Measurements from ENCODE around the gene PARS2.
A peak's percentile ranks its signal among the peaks of the same experiment; 100 is the strongest.

Gene PARS2

DNA sequence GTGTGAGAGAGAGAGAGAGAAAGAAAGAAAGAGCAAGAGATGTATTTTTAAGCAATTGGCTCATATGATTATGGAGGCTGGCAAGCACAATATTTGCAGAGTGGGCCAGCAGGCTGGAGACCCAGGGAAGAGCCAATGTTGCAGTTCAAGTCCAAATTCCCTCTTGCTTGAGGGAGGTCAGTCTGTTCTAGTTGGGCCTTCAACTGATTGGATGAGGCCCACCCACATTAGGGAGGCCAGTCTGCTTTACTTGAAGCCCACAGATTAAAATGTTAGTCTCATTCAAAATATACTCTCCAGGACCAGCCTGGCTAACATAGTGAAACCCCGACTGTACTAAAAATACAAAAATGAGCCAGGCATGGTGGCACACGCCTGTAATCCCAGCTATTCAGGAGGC lies 8.6 kb upstream of the PARS2 start:
- TF ChIP-seq, protein P1, sequence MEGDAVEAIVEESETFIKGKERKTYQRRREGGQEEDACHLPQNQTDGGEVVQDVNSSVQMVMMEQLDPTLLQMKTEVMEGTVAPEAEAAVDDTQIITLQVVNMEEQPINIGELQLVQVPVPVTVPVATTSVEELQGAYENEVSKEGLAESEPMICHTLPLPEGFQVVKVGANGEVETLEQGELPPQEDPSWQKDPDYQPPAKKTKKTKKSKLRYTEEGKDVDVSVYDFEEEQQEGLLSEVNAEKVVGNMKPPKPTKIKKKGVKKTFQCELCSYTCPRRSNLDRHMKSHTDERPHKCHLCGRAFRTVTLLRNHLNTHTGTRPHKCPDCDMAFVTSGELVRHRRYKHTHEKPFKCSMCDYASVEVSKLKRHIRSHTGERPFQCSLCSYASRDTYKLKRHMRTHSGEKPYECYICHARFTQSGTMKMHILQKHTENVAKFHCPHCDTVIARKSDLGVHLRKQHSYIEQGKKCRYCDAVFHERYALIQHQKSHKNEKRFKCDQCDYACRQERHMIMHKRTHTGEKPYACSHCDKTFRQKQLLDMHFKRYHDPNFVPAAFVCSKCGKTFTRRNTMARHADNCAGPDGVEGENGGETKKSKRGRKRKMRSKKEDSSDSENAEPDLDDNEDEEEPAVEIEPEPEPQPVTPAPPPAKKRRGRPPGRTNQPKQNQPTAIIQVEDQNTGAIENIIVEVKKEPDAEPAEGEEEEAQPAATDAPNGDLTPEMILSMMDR (conservative IDR thresholded peaks at IDR 0.05; ENCODE audit: control insufficient read depth, insufficient read depth, low read depth, low read length): no peak
- DNase-seq (ENCODE audit: low read depth): no peak
- H3K4me3 ChIP-seq (ENCODE audit: control insufficient read depth, low read depth, low read length): no peak overlapping the region

DNA sequence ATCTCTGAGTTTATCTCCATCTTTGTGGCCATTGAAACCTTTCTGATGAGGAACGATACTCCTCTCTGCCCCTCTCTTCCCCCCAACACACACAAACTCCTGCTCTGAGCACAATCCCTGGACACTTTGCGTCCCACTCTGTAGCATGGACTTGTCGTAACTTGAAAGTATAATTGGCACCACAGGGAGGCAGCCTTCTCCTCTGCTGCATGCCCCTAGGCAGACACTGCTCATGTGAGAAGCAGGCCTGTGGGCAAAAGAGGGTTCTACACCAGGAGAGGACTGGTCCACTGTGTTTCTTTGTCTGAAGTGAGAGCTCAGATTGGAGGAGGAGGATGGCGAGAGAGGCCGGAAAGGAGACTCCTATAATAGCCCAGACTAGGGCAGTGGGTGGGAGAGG lies 3.8 kb upstream of the PARS2 start:
- TF ChIP-seq, protein P1 (conservative IDR thresholded peaks at IDR 0.05; ENCODE audit: control insufficient read depth, insufficient read depth, low read depth, low read length): no peak
- no peak overlapping the region for H3K4me3 ChIP-seq (ENCODE audit: control insufficient read depth, low read depth, low read length)
- peak; percentile 12 for DNase-seq (ENCODE audit: low read depth)

DNA sequence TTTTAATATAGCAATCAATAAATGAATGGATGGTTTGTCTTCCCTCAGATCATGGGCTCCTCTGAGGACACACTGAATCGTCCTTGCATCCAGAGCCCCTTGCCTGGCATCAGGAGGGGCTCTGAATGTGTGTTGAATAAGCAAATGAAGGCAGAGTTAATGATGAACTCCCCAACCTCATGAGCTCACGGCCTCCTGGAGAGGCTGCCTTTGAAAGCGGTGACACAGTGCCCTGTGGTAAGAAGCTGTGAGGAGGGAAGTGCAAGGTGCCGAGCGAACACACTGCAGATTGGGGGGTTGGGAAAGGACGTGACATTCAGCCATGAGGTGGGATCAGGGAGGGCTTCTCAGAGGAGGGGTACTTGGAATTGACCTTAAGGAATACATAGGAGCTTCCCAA lies 3.2 kb upstream of the PARS2 start:
- no peak for DNase-seq (ENCODE audit: low read depth)
- no peak overlapping the region for H3K4me3 ChIP-seq (ENCODE audit: control insufficient read depth, low read depth, low read length)
- TF ChIP-seq, protein P1 (conservative IDR thresholded peaks at IDR 0.05; ENCODE audit: control insufficient read depth, insufficient read depth, low read depth, low read length): no peak

DNA sequence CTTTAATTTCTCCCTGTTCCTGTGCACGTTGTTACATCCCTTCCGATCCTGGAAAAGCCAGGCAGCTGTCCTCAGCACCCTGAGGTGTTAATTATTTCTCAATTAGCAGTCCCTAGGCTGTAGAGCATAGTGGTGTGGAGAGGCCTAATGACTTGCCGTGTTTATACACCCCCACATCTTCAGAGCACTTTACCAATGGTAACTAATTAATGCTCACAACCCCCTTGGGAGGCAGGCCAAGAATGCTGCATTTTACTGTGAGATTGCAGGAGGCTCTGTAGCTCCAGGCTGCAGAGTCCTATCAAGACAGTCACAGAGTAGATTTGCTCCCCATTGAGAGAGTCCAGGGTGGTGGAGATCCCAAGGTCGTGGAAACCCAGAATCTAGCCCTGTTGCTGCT lies 2.4 kb upstream of the PARS2 start:
- no peak for DNase-seq (ENCODE audit: low read depth)
- H3K4me3 ChIP-seq (ENCODE audit: control insufficient read depth, low read depth, low read length): no peak overlapping the region
- TF ChIP-seq, protein P1 (conservative IDR thresholded peaks at IDR 0.05; ENCODE audit: control insufficient read depth, insufficient read depth, low read depth, low read length): no peak

DNA sequence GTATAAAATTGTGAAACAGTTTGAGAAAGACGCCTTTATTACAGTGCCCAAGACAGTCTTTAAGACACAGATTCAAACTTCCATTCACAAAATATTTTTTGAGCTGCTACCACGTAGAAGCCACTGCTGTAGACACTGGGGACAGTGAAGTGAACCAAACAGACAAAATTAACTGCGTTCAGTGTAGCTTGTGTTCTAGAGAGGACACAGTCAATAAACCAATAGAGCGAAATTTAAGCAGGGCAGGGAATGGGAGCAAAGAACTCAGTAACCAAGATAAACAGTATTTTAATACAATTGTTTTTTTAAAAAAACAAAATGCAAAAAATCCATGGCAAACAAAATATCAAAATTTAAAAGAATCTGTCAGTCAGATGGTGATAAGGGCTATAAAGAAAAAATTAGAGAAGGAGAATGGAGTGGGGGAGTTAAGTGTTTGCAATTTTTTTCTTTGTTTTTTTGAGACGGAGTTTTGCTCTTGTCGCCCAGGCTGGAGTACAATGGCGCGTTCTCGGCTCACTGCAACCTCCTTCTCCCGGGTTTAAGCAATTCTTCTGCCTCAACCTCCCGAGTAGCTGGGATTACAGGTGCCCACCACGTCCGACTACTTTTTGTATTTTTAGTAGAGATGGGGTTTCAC lies 719 bp upstream of the PARS2 start:
- TF ChIP-seq, protein P1 (conservative IDR thresholded peaks at IDR 0.05; ENCODE audit: control insufficient read depth, insufficient read depth, low read depth, low read length): no peak
- DNase-seq (ENCODE audit: low read depth): no peak
- peak overlapping the region; percentile 59 for H3K4me3 ChIP-seq (ENCODE audit: control insufficient read depth, low read depth, low read length)

DNA sequence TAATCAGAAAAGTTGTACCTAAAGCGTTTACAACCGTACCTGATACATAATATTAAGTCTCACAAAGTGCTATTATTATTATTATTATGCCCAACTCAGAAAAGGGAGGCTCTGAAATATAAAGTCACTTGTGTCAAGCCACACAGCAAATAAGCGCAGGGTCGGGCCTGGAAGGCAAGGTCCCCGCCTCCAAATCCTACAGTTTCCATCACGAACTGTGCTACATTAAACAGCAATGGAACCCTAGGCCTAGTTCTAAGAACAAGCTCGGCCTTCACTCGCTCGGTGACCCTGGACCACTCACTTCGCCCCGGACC lies 549 bp downstream of the PARS2 start:
- TF ChIP-seq, protein P1 (conservative IDR thresholded peaks at IDR 0.05; ENCODE audit: control insufficient read depth, insufficient read depth, low read depth, low read length): no peak
- H3K4me3 ChIP-seq (ENCODE audit: control insufficient read depth, low read depth, low read length): peak overlapping the region; percentile 94
- DNase-seq (ENCODE audit: low read depth): no peak
